Mesenchymal stem cell (in vitro differentiated cells and primary cell): Measurements from ENCODE around the gene PTPRG.
"Not testable (repeated sequence)": the region's sequence is repeated elsewhere in the genome, so short reads cannot be mapped to it uniquely, and the experiment has no call there.

ENCODE experiments used
- DNase-seq: peaks from one replicate; pipeline ENCODE4 v3.0.0-alpha.2; 2013
- H2AFZ ChIP-seq: one replicate; pipeline ENCODE4 v1.6.1; 2013; ENCODE audit warnings: low read depth, mild to moderate bottlenecking, control low read depth, inconsistent platforms, low read length, moderate library complexity
- H2AK5ac ChIP-seq: 2 replicates; pipeline ENCODE4 v1.6.1; 2013; ENCODE audit warnings: low read length, moderate library complexity, mild to moderate bottlenecking, inconsistent platforms; ENCODE audit not compliant: severe bottlenecking
- H2BK120ac ChIP-seq: one replicate; pipeline ENCODE4 v1.6.1; 2013; ENCODE audit warnings: low read depth, mild to moderate bottlenecking, inconsistent platforms, low read length, moderate library complexity
- H2BK12ac ChIP-seq, 2 experiments: one replicate each; pipeline ENCODE4 v1.6.1; 2013; ENCODE audit warnings: inconsistent platforms in 2 of 2, low read length in 2 of 2, mild to moderate bottlenecking in 2 of 2, moderate library complexity in 2 of 2, control low read depth in 1 of 2
- H2BK15ac ChIP-seq: one replicate; pipeline ENCODE4 v1.6.1; 2013; ENCODE audit warnings: mild to moderate bottlenecking, low read depth, inconsistent platforms; ENCODE audit not compliant: poor library complexity, severe bottlenecking
- H2BK5ac ChIP-seq: 2 replicates; pipeline ENCODE4 v1.6.1; 2013; ENCODE audit warnings: low read depth, mild to moderate bottlenecking, low read length, control low read depth, inconsistent platforms; ENCODE audit not compliant: poor library complexity, severe bottlenecking
- H3K14ac ChIP-seq, 2 experiments: one replicate each; pipeline ENCODE4 v1.6.1; 2013; ENCODE audit warnings: inconsistent platforms in 2 of 2, low read length in 2 of 2, control low read depth in 1 of 2, mild to moderate bottlenecking in 1 of 2, moderate library complexity in 1 of 2
- H3K18ac ChIP-seq, 2 experiments: one replicate each; pipeline ENCODE4 v1.6.1; 2013; ENCODE audit warnings: inconsistent platforms in 2 of 2, low read length in 2 of 2, control low read depth in 1 of 2, low read depth in 1 of 2, mild to moderate bottlenecking in 1 of 2
- H3K23ac ChIP-seq, 2 experiments: one replicate each; pipeline ENCODE4 v1.6.1; 2013; ENCODE audit warnings: inconsistent platforms in 2 of 2, low read length in 2 of 2, mild to moderate bottlenecking in 2 of 2, moderate library complexity in 2 of 2, control low read depth in 1 of 2
- H3K27ac ChIP-seq: 2 replicates; pipeline ENCODE4 v1.5.1; 2013; ENCODE audit warnings: mild to moderate bottlenecking, moderate library complexity, low read length, control low read depth, inconsistent platforms; ENCODE audit not compliant: poor library complexity, severe bottlenecking
- H3K27me3 ChIP-seq, 2 experiments: 2 replicates each; pipeline versions ENCODE4 v1.6.1 to v1.7.0; 2013; ENCODE audit warnings: low read length in 2 of 2, mild to moderate bottlenecking in 2 of 2, moderate library complexity in 2 of 2, control low read depth in 1 of 2, inconsistent platforms in 1 of 2; ENCODE audit not compliant: control insufficient read depth in 1 of 2, insufficient read depth in 1 of 2
- H3K36me3 ChIP-seq, 2 experiments: 2 replicates each; pipeline versions ENCODE4 v1.6.1 to v1.7.0; 2013; ENCODE audit warnings: low read length in 2 of 2, control low read depth in 1 of 2, inconsistent platforms in 1 of 2, low read depth in 1 of 2, mild to moderate bottlenecking in 1 of 2; ENCODE audit not compliant: insufficient read depth in 2 of 2, control insufficient read depth in 1 of 2
- H3K4ac ChIP-seq, 2 experiments: one replicate each; pipeline ENCODE4 v1.6.1; 2013; ENCODE audit warnings: inconsistent platforms in 2 of 2, low read length in 2 of 2, mild to moderate bottlenecking in 2 of 2, moderate library complexity in 2 of 2, control low read depth in 1 of 2, low read depth in 1 of 2
- H3K4me1 ChIP-seq: 2 replicates; pipeline ENCODE4 v1.6.1; 2013; ENCODE audit warnings: low read depth, low read length, control low read depth; ENCODE audit not compliant: control insufficient read depth, insufficient read depth
- H3K4me2 ChIP-seq: 2 replicates; pipeline ENCODE4 v1.6.1; 2013; ENCODE audit warnings: low read length, mild to moderate bottlenecking, inconsistent platforms; ENCODE audit not compliant: poor library complexity, severe bottlenecking
- H3K4me3 ChIP-seq, 2 experiments: 2 replicates each; pipeline versions ENCODE4 v1.5.1 to v1.7.0; 2013; ENCODE audit warnings: low read length in 2 of 2, mild to moderate bottlenecking in 2 of 2, control low read depth in 1 of 2, low read depth in 1 of 2; ENCODE audit not compliant: insufficient read depth in 1 of 2
- H3K79me1 ChIP-seq: replicated peaks from 2 replicates; pipeline ENCODE4 v1.6.1; 2013; ENCODE audit warnings: mild to moderate bottlenecking, control low read depth, low read length, inconsistent platforms; ENCODE audit not compliant: poor library complexity, severe bottlenecking
- H3K9ac ChIP-seq: 2 replicates; pipeline ENCODE4 v1.7.0; 2013; ENCODE audit warnings: mild to moderate bottlenecking, low read length, moderate library complexity
- H3K9me3 ChIP-seq: 2 replicates; pipeline ENCODE4 v1.7.0; 2013; ENCODE audit warnings: mild to moderate bottlenecking, low read length; ENCODE audit not compliant: control insufficient read depth
- H4K8ac ChIP-seq: one replicate; pipeline ENCODE4 v1.6.1; 2013; ENCODE audit warnings: inconsistent platforms, mild to moderate bottlenecking, low read length, moderate library complexity
- H4K91ac ChIP-seq: one replicate; pipeline ENCODE4 v1.6.1; 2013; ENCODE audit warnings: mild to moderate bottlenecking, low read length, inconsistent platforms
- WGBS: methylation state at CpG from one replicate; pipeline ENCODE4 v1.1.7; 2013; ENCODE audit warnings: mixed read lengths; 5-methylcytosine and 5-hydroxymethylcytosine counted together

PTPRG gene

GRCh38 chr3:61750766-61751165 lies 189.4 kb downstream of the PTPRG start:
- no peak for DNase-seq
- Histone ChIP-seq H3K4me1 (no peaks in the 10 kb centered on the region), H3K27ac (no peak overlapping the region), H3K23ac (no peak overlapping the region), H2AFZ (no peak overlapping the region), H4K8ac (no peak overlapping the region), H3K18ac (no peak overlapping the region), H3K4me2 (no peak overlapping the region), H4K91ac (no peak overlapping the region), H2BK5ac (no peak overlapping the region), H3K9ac (no peak overlapping the region), H3K79me1 (peaks cover 28% of the 10 kb centered on the region), H3K36me3 (peaks cover 3 to 14% of the 10 kb centered on the region in 2 experiments), H2AK5ac (no peak overlapping the region), H3K27me3 (no peaks in the 10 kb centered on the region), H2BK120ac (no peak overlapping the region), H3K9me3 (no peaks in the 10 kb centered on the region), H2BK12ac (no peak overlapping the region), H2BK15ac (no peak overlapping the region), H3K4me3 (no peak overlapping the region), H3K4ac (no peak overlapping the region), H3K14ac (no peak overlapping the region)
- 66% methylated on average over 2 of the region's 2 CpGs for WGBS

GRCh38 chr3:61758839-61759238 lies 197.5 kb downstream of the PTPRG start:
- no peak overlapping the region for H2AFZ ChIP-seq
- H3K4ac ChIP-seq = no peak overlapping the region
- no CpG with 5 or more reads among the region's 3 CpGs for WGBS
- no peak for DNase-seq
- peaks cover 25% of the 10 kb centered on the region for H3K79me1 ChIP-seq
- H3K4me2 ChIP-seq = no peak overlapping the region
- no peak overlapping the region for H2BK15ac ChIP-seq
- no peak overlapping the region for H3K4me3 ChIP-seq
- H2BK12ac ChIP-seq = no peak overlapping the region
- H2AK5ac ChIP-seq = no peak overlapping the region
- H3K18ac ChIP-seq = no peak overlapping the region
- no peak overlapping the region for H3K27ac ChIP-seq
- H3K4me1 ChIP-seq = no peaks in the 10 kb centered on the region
- H3K14ac ChIP-seq = no peak overlapping the region
- H3K36me3 ChIP-seq = peaks cover 0 to 3% of the 10 kb centered on the region in 2 experiments
- H3K9me3 ChIP-seq = no peaks in the 10 kb centered on the region
- H2BK5ac ChIP-seq = no peak overlapping the region
- no peaks in the 10 kb centered on the region for H3K27me3 ChIP-seq
- no peak overlapping the region for H4K8ac ChIP-seq
- no peak overlapping the region for H2BK120ac ChIP-seq
- H3K23ac ChIP-seq = no peak overlapping the region
- H4K91ac ChIP-seq = no peak overlapping the region
- H3K9ac ChIP-seq = no peak overlapping the region

GRCh38 chr3:61760783-61761182 lies 199.4 kb downstream of the PTPRG start:
- H3K9ac ChIP-seq, H3K9me3 ChIP-seq, H4K91ac ChIP-seq, H2BK15ac ChIP-seq, H3K4me3 ChIP-seq, H2BK12ac ChIP-seq, H3K14ac ChIP-seq, H3K4me1 ChIP-seq, H3K36me3 ChIP-seq, H2BK120ac ChIP-seq, H3K27ac ChIP-seq, H3K27me3 ChIP-seq, H3K4ac ChIP-seq, H2BK5ac ChIP-seq, H3K18ac ChIP-seq, H3K23ac ChIP-seq, H2AFZ ChIP-seq, H2AK5ac ChIP-seq, DNase-seq, H4K8ac ChIP-seq, H3K4me2 ChIP-seq: not testable (repeated sequence)
- 100% methylated on average over 2 of the region's 2 CpGs for whole genome bisulfite sequencing
- peaks cover 28% of the 10 kb centered on the region for H3K79me1 ChIP-seq

GRCh38 chr3:61761694-61762430 lies 200.5 kb downstream of the PTPRG start:
- no peaks in the 10 kb centered on the region for H3K9me3 ChIP-seq
- H3K9ac ChIP-seq = no peak overlapping the region
- no peak overlapping the region for H3K23ac ChIP-seq
- H2BK120ac ChIP-seq = no peak overlapping the region
- no peak overlapping the region for H3K4me2 ChIP-seq
- H4K91ac ChIP-seq = no peak overlapping the region
- H2AFZ ChIP-seq = no peak overlapping the region
- WGBS = 86% methylated on average over 8 of the region's 8 CpGs
- H2BK15ac ChIP-seq = no peak overlapping the region
- no peaks in the 10 kb centered on the region for H3K4me1 ChIP-seq
- H3K27ac ChIP-seq = no peak overlapping the region
- no peaks in the 10 kb centered on the region for H3K36me3 ChIP-seq
- no peak overlapping the region for H2BK12ac ChIP-seq
- no peak overlapping the region for H4K8ac ChIP-seq
- no peaks in the 10 kb centered on the region for H3K27me3 ChIP-seq
- no peak overlapping the region for H3K18ac ChIP-seq
- H2BK5ac ChIP-seq = peak overlapping the region; percentile 66
- H3K14ac ChIP-seq = no peak overlapping the region
- peaks cover 28% of the 10 kb centered on the region for H3K79me1 ChIP-seq
- H3K4ac ChIP-seq = no peak overlapping the region
- no peak overlapping the region for H2AK5ac ChIP-seq
- no peak overlapping the region for H3K4me3 ChIP-seq
- no peak for DNase-seq
